Globus pallidus (tissue), 1 donor: ENCODE results near the gene DBH.
A peak's percentile ranks its signal among the peaks of the same experiment; 100 is the strongest.

Experiments used
- DNase-seq: peaks from one replicate; pipeline ENCODE4 v3.0.0-alpha.2; 2015; ENCODE audit warnings: low spot score

DBH gene

GRCh38 chr9:133604214-133604613 lies 31.9 kb upstream of the DBH start:
- DNase-seq: no peak

- no peak for DNase-seq
Measured at GRCh38 chr9:133604856-133605255, 31.3 kb upstream of the DBH start.

GRCh38 chr9:133605446-133605845 lies 30.7 kb upstream of the DBH start:
- DNase-seq: no peak

- no peak for DNase-seq
Measured at GRCh38 chr9:133605856-133606707, 30.1 kb upstream of the DBH start.

GRCh38 chr9:133606708-133607025 lies 29.5 kb upstream of the DBH start:
- no peak for DNase-seq

GRCh38 chr9:133607381-133607780 lies 28.8 kb upstream of the DBH start:
- DNase-seq: no peak

- no peak for DNase-seq
Measured at GRCh38 chr9:133607976-133608375, 28.2 kb upstream of the DBH start.

- no peak for DNase-seq
Measured at GRCh38 chr9:133608382-133608781, 27.8 kb upstream of the DBH start.

- no peak for DNase-seq
Measured at GRCh38 chr9:133608889-133609288, 27.3 kb upstream of the DBH start.

- DNase-seq: peak; percentile 20
Measured at GRCh38 chr9:133609311-133610098, 26.7 kb upstream of the DBH start, which contains the start of gene FAM163B. Gene FAM163B (minus strand): TSS chr9:133609389. CDS start chr9:133580223, 29,166 bp downstream.

GRCh38 chr9:133610845-133611244 lies 25.3 kb upstream of the DBH start:
- no peak for DNase-seq

GRCh38 chr9:133612051-133612450 lies 24.1 kb upstream of the DBH start:
- no peak for DNase-seq

- DNase-seq: no peak
Measured at GRCh38 chr9:133612816-133613215, 23.3 kb upstream of the DBH start.

GRCh38 chr9:133613432-133613831 lies 22.7 kb upstream of the DBH start:
- no peak for DNase-seq

GRCh38 chr9:133614056-133614455 lies 22.1 kb upstream of the DBH start:
- DNase-seq: no peak

- no peak for DNase-seq
Measured at GRCh38 chr9:133614678-133615077, 21.5 kb upstream of the DBH start.

- no peak for DNase-seq
Measured at GRCh38 chr9:133615186-133615585, 21.0 kb upstream of the DBH start.

- DNase-seq: no peak
Measured at GRCh38 chr9:133615606-133616188, 20.5 kb upstream of the DBH start.

GRCh38 chr9:133616643-133617405 lies 19.3 kb upstream of the DBH start:
- no peak for DNase-seq

GRCh38 chr9:133618726-133619125 lies 17.4 kb upstream of the DBH start:
- no peak for DNase-seq

GRCh38 chr9:133619791-133620190 lies 16.4 kb upstream of the DBH start:
- peak; percentile 51 for DNase-seq

- no peak for DNase-seq
Measured at GRCh38 chr9:133621725-133622267, 14.4 kb upstream of the DBH start.
